Upper lobe of left lung (tissue), 6 donors: Measurements from ENCODE around the gene OR2F1. TPM values are rescaled to one million over a fixed set of nuclear protein-coding genes. Genes with fewer than 3 reads are reported as not detected.

ENCODE experiments used
- ATAC-seq, 2 donors: fragments of 200-7000 bp; cut with Tn5 transposase; one replicate each; pipeline ENCODE4 v1.9.1; 2022; ENCODE audit warnings: mild to moderate bottlenecking in 2 of 2, moderate library complexity in 2 of 2; ENCODE audit not compliant: low FRiP score in 2 of 2
- DNase-seq, 2 donors: peaks; one replicate each; pipeline ENCODE4 v3.0.0-alpha.2; 2019 to 2020
- H3K27ac ChIP-seq, 4 donors: fragments of 200-600 bp; sonication (generic); one replicate each; pipeline ENCODE4 v1.5.1; 2016 to 2019
- H3K27me3 ChIP-seq, 4 donors: fragments of 200-600 bp; sonication (generic); one replicate each; pipeline ENCODE4 v1.5.1; 2017 to 2019
- H3K36me3 ChIP-seq, 4 donors: fragments of 200-600 bp; sonication (generic); one replicate each; pipeline ENCODE4 v1.5.1; 2016 to 2019
- H3K4me1 ChIP-seq, 4 donors: fragments of 200-600 bp; sonication (generic); one replicate each; pipeline ENCODE4 v1.5.1; 2018 to 2019
- H3K4me3 ChIP-seq, 4 donors: fragments of 200-600 bp; sonication (generic); one replicate each; pipeline ENCODE4 v1.5.1; 2017 to 2019; ENCODE audit warnings: mild to moderate bottlenecking in 2 of 4, moderate library complexity in 1 of 4
- H3K9me3 ChIP-seq, 4 donors: fragments of 200-600 bp; sonication (generic); one replicate each; pipeline ENCODE4 v1.5.1; 2018 to 2019
- CTCF ChIP-seq, 6 experiments: fragments of 450-650 bp in 4 of 6; fragments of 200-600 bp in 2 of 6; sonication (generic) in 2 of 6; IDR thresholded peaks; one replicate each; pipeline ENCODE4 v1.5.1; 2016 to 2019; ENCODE audit warnings: antibody characterized with exemption in 6 of 6
- EP300 ChIP-seq, 4 donors: sonication (generic); formaldehyde crosslinking; IDR thresholded peaks; one replicate each; pipeline ENCODE4 v1.5.1; 2017; ENCODE audit warnings: antibody characterized with exemption in 4 of 4, control low read depth in 2 of 4
- POLR2A ChIP-seq, 4 donors: fragments of 450-650 bp; IDR thresholded peaks; one replicate each; pipeline ENCODE4 v1.5.1; 2016 to 2017; ENCODE audit warnings: antibody characterized with exemption in 4 of 4, mild to moderate bottlenecking in 2 of 4
- POLR2AphosphoS5 ChIP-seq, 2 donors: sonication (generic); formaldehyde crosslinking; IDR thresholded peaks; one replicate each; pipeline ENCODE4 v1.5.1; 2017; ENCODE audit warnings: antibody characterized with exemption in 2 of 2
- WGBS, 2 donors: methylation state at CpG; one replicate each; pipeline ENCODE4 v1.1.5; 2017 to 2018; 5-methylcytosine and 5-hydroxymethylcytosine counted together
- total RNA-seq, 6 donors: library from RNA; depleted of rRNA in 4 of 6; stranded (reverse); fragments of >200 nt in 4 of 6; gene quantifications; one replicate each; pipeline versions ENCODE4 v1.1.0 to v1.2.1, GENCODE V29; 2016 to 2021
- donor health status: DM: no; HTN: no; CAD: no; lungs with moderate emphysema.
- donor health status: DM: no; HTN: yes; CAD: no; lungs with severe emphysema.

The OR2F1 gene
- total RNA-seq, 6 donors from 2014 or later: not detected

- Histone ChIP-seq H3K36me3 (no peaks in the 10 kb centered on the region), H3K4me3 (no peak overlapping the region), H3K27ac (no peak overlapping the region), H3K27me3 (no peaks in the 10 kb centered on the region), H3K4me1 (no peaks in the 10 kb centered on the region), H3K9me3 (no peaks in the 10 kb centered on the region)
- DNase-seq: no peak
- 68 to 79% methylated on average over 4 of the region's 4 CpGs for WGBS, 2 donors
- TF ChIP-seq EP300 (IDR thresholded peaks at IDR 0.05) (no peak), POLR2AphosphoS5 (IDR thresholded peaks at IDR 0.05) (no peak)
- ATAC-seq: peak in 1 of 2 donors; percentile 53
Measured at GRCh38 chr7:143936087-143937009, 18.3 kb upstream of the OR2F1 start.

GRCh38 chr7:143938379-143939243, 16.0 kb upstream of the OR2F1 start:
- no peaks in the 10 kb centered on the region for H3K36me3 ChIP-seq
- H3K27ac ChIP-seq: no peak overlapping the region
- 79% methylated on average over 5 of the region's 5 CpGs for WGBS, 2 donors
- TF ChIP-seq EP300 (IDR thresholded peaks at IDR 0.05) (no peak), POLR2A (IDR thresholded peaks at IDR 0.05) (no peak), CTCF (IDR thresholded peaks at IDR 0.05) (no peak), POLR2AphosphoS5 (IDR thresholded peaks at IDR 0.05) (no peak)
- DNase-seq (no peak), ATAC-seq (no peak)
- no peaks in the 10 kb centered on the region for H3K9me3 ChIP-seq
- H3K27me3 ChIP-seq: no peaks in the 10 kb centered on the region
- H3K4me3 ChIP-seq: no peak overlapping the region
- H3K4me1 ChIP-seq: no peaks in the 10 kb centered on the region

- Histone ChIP-seq H3K27me3 (no peaks in the 10 kb centered on the region), H3K4me1 (no peaks in the 10 kb centered on the region), H3K4me3 (no peak overlapping the region), H3K36me3 (no peaks in the 10 kb centered on the region), H3K9me3 (no peaks in the 10 kb centered on the region), H3K27ac (no peak overlapping the region)
- DNase-seq (no peak), ATAC-seq (no peak)
- WGBS, 2 donors: 84 to 94% methylated on average over 4 of the region's 4 CpGs
- no peak for TF ChIP-seq POLR2AphosphoS5 (IDR thresholded peaks at IDR 0.05)
- no peak for TF ChIP-seq POLR2A (IDR thresholded peaks at IDR 0.05)
- no peak for TF ChIP-seq CTCF (IDR thresholded peaks at IDR 0.05)
Measured at GRCh38 chr7:143945423-143945822, 9.2 kb upstream of the OR2F1 start.

- no peak for DNase-seq
- Histone ChIP-seq H3K4me1 (no peaks in the 10 kb centered on the region), H3K4me3 (no peak overlapping the region), H3K27ac (no peak overlapping the region), H3K27me3 (no peaks in the 10 kb centered on the region), H3K9me3 (no peaks in the 10 kb centered on the region), H3K36me3 (no peaks in the 10 kb centered on the region)
- ATAC-seq: no peak
- TF ChIP-seq POLR2AphosphoS5 (IDR thresholded peaks at IDR 0.05) (no peak), EP300 (IDR thresholded peaks at IDR 0.05) (no peak), CTCF (IDR thresholded peaks at IDR 0.05) (no peak), POLR2A (IDR thresholded peaks at IDR 0.05) (no peak)
- WGBS, 2 donors: 42 to 90% methylated on average over 2 of the region's 2 CpGs
Measured at GRCh38 chr7:143947111-143947510, 7.5 kb upstream of the OR2F1 start.

- Histone ChIP-seq H3K9me3 (no peaks in the 10 kb centered on the region), H3K4me3 (no peak overlapping the region), H3K27ac (no peak overlapping the region), H3K36me3 (no peaks in the 10 kb centered on the region), H3K27me3 (no peaks in the 10 kb centered on the region), H3K4me1 (no peaks in the 10 kb centered on the region)
- WGBS, 2 donors: 48 to 76% methylated on average over 2 of the region's 2 CpGs
- ATAC-seq: no peak
- TF ChIP-seq CTCF (IDR thresholded peaks at IDR 0.05) (no peak), EP300 (IDR thresholded peaks at IDR 0.05) (no peak), POLR2AphosphoS5 (IDR thresholded peaks at IDR 0.05) (no peak), POLR2A (IDR thresholded peaks at IDR 0.05) (no peak)
- no peak for DNase-seq
Measured at GRCh38 chr7:143948733-143949132, 5.9 kb upstream of the OR2F1 start.
